ENCODE measurements around the gene RAB27A.
"Not testable (repeated sequence)": the region's sequence is repeated elsewhere in the genome, so short reads cannot be mapped to it uniquely, and the experiment has no call there.

RAB27A gene

DNA sequence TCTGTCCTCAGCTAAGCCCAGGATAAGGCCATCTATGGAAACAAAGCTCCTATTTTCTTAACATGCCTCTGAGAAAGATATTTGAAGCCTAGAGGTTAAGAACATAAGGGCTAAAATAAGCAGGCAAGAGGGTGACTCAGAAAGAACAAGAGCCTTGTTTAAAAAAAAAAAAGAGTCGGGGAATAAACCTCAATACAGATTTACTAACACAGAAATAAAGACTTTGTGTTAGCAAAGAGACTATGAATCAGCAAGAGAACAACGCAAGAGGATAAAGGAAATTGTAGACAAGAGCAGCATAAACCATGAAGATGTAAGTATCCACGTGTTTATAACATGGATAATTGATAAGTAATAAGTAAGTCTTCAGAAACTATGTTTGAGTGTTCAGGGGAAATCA lies 36.0 kb downstream of the RAB27A start:
- Histone ChIP-seq H3K9ac (no peak overlapping the region), H3K79me2 (no peaks in the 10 kb centered on the region), H3K4me3 (ENCODE audit: low read depth, low read length) (no peak overlapping the region), H3K4me2 (ENCODE audit: low read length) (no peak overlapping the region), H3K36me3 (ENCODE audit: control insufficient read depth, insufficient read depth, low read length) (no peaks in the 10 kb centered on the region), H3K4me1 (no peaks in the 10 kb centered on the region), H2AFZ (no peak overlapping the region), H3K27ac (no peak overlapping the region), H3K9me3 (ENCODE audit: control insufficient read depth, low read length) (no peaks in the 10 kb centered on the region), H3K27me3 (ENCODE audit: control insufficient read depth, insufficient read depth, low read length) (no peaks in the 10 kb centered on the region)
- TF ChIP-seq, protein P1, sequence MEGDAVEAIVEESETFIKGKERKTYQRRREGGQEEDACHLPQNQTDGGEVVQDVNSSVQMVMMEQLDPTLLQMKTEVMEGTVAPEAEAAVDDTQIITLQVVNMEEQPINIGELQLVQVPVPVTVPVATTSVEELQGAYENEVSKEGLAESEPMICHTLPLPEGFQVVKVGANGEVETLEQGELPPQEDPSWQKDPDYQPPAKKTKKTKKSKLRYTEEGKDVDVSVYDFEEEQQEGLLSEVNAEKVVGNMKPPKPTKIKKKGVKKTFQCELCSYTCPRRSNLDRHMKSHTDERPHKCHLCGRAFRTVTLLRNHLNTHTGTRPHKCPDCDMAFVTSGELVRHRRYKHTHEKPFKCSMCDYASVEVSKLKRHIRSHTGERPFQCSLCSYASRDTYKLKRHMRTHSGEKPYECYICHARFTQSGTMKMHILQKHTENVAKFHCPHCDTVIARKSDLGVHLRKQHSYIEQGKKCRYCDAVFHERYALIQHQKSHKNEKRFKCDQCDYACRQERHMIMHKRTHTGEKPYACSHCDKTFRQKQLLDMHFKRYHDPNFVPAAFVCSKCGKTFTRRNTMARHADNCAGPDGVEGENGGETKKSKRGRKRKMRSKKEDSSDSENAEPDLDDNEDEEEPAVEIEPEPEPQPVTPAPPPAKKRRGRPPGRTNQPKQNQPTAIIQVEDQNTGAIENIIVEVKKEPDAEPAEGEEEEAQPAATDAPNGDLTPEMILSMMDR (IDR thresholded peaks at IDR 0.05) = no peak

DNA sequence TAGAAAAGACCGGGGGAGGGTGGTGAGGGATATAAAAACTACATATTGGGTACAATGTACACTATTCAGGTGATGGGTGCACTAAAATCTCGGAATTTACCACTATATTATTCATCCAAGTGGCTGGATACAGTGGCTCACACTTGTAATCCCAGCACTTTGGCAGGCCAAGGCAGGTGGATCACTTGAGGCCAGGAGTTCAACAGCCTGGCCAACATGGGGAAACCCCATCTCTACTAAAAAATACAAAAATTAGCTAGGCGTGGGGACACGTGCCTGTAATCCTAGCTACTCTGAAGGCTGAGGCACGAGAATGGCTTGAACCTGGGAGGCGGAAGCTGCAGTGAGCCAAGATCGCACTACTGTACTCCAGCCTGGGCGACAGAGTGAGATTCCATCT lies 37.4 kb downstream of the RAB27A start:
- H2AFZ ChIP-seq; H3K4me2 ChIP-seq (ENCODE audit: low read length); H3K4me1 ChIP-seq; H3K79me2 ChIP-seq; H3K4me3 ChIP-seq (ENCODE audit: low read depth, low read length); H3K27me3 ChIP-seq (ENCODE audit: control insufficient read depth, insufficient read depth, low read length); H3K9ac ChIP-seq; H3K36me3 ChIP-seq (ENCODE audit: control insufficient read depth, insufficient read depth, low read length); H3K27ac ChIP-seq; H3K9me3 ChIP-seq (ENCODE audit: control insufficient read depth, low read length): not testable (repeated sequence)

DNA sequence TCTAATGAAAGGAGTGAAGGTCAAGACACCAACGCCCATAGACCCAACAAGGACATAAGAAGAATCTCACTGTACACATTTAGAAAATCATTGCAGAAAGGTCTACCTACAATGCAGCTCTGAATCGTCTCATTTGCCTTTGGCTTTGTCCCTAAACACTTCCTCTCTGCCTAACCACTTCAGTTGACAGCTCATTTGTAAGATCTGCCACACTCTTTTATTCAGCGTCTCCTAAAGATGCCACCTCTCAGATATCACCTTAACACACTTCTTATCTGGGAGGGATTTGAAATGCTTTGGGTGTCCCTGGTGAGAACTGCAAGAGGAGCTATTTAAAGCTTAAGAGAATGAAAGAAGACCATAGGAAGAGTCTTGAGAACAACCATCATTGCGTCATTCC lies 38.7 kb downstream of the RAB27A start:
- H3K9ac ChIP-seq = no peak overlapping the region

DNA sequence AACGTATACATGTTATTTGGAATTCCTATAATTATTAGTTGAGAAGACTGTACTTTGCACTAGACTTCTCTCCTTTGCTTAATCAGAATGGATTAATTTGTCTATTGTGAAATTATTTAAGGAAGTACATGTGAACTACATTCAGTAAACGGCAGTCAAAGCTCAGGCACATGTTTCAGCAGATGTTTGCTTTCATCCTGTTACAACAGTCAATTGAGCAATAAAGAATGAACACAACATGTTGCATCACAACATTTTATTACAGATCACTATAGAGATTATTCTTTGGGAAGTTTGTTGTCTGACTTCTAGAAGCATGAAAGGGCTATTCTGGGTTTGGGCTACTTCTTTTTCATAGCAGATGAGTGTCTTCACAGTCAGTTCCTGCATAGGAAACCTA lies 39.2 kb downstream of the RAB27A start:
- Histone ChIP-seq H2AFZ (no peak overlapping the region), H3K4me3 (ENCODE audit: low read depth, low read length) (no peak overlapping the region), H3K36me3 (ENCODE audit: control insufficient read depth, insufficient read depth, low read length) (no peaks in the 10 kb centered on the region), H3K79me2 (no peaks in the 10 kb centered on the region), H3K4me2 (ENCODE audit: low read length) (no peak overlapping the region), H3K27ac (no peak overlapping the region), H3K9me3 (ENCODE audit: control insufficient read depth, low read length) (no peaks in the 10 kb centered on the region), H3K4me1 (no peaks in the 10 kb centered on the region), H3K27me3 (ENCODE audit: control insufficient read depth, insufficient read depth, low read length) (no peaks in the 10 kb centered on the region), H3K9ac (no peak overlapping the region)
- TF ChIP-seq, protein P1 (IDR thresholded peaks at IDR 0.05) = no peak

More for the DNA sequence above, 38.7 kb downstream of the RAB27A start:
- H3K36me3 ChIP-seq (ENCODE audit: control insufficient read depth, insufficient read depth, low read length) = no peaks in the 10 kb centered on the region
- no peak overlapping the region for H2AFZ ChIP-seq
- TF ChIP-seq, protein P1 (IDR thresholded peaks at IDR 0.05) = no peak
- H3K27ac ChIP-seq = no peak overlapping the region
- H3K4me3 ChIP-seq (ENCODE audit: low read depth, low read length) = no peak overlapping the region
- no peaks in the 10 kb centered on the region for H3K4me1 ChIP-seq
- no peaks in the 10 kb centered on the region for H3K79me2 ChIP-seq
- H3K27me3 ChIP-seq (ENCODE audit: control insufficient read depth, insufficient read depth, low read length) = no peaks in the 10 kb centered on the region
- no peak overlapping the region for H3K4me2 ChIP-seq (ENCODE audit: low read length)
- H3K9me3 ChIP-seq (ENCODE audit: control insufficient read depth, low read length) = no peaks in the 10 kb centered on the region

DNA sequence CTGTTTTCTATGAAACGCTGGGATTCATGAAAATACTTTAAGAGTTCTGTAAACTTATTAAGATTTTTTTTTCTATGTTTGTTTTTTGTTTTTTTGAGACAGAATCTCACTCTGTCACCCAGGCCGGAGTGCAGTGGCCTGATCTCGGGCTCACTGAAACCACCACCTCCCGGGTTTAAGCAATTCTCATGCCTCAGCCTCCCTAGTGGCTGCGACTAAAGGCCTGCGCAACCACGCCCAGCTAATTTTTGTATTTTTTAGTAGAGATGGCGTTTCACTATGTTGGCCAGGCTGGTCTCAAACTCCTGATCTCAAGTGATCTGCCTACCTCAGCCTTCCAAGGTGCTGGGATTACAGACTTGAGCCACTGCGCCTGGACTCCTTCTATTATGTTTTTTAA lies 39.7 kb downstream of the RAB27A start:
- H3K4me1 ChIP-seq; H3K4me3 ChIP-seq (ENCODE audit: low read depth, low read length); H3K4me2 ChIP-seq (ENCODE audit: low read length); H3K9ac ChIP-seq; H3K27me3 ChIP-seq (ENCODE audit: control insufficient read depth, insufficient read depth, low read length); H3K9me3 ChIP-seq (ENCODE audit: control insufficient read depth, low read length); H2AFZ ChIP-seq; H3K79me2 ChIP-seq; H3K27ac ChIP-seq; H3K36me3 ChIP-seq (ENCODE audit: control insufficient read depth, insufficient read depth, low read length): not testable (repeated sequence)

DNA sequence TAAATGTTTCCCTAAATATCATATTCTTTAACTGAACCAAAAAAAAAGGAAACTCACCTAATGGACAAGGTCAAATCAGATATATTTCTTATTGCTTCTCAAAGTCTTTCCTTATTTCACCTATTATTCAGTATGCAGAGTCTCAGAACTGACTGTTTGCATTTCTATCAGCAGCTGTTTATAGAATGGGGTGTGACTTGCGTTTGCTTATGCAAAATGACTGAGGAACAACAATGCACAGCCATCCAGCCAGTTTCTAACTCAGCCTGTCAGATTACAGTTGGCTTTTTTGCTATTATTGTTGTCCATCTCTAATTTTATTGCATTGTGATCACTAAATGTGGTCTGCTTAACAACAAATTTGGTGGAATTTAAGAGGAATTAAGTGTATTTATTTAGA lies 40.7 kb downstream of the RAB27A start:
- Histone ChIP-seq H3K9ac (no peak overlapping the region), H3K27ac (no peak overlapping the region), H3K36me3 (ENCODE audit: control insufficient read depth, insufficient read depth, low read length) (no peaks in the 10 kb centered on the region), H3K9me3 (ENCODE audit: control insufficient read depth, low read length) (no peaks in the 10 kb centered on the region), H2AFZ (no peak overlapping the region), H3K4me2 (ENCODE audit: low read length) (no peak overlapping the region), H3K4me3 (ENCODE audit: low read depth, low read length) (no peak overlapping the region), H3K27me3 (ENCODE audit: control insufficient read depth, insufficient read depth, low read length) (no peaks in the 10 kb centered on the region), H3K79me2 (no peaks in the 10 kb centered on the region), H3K4me1 (no peaks in the 10 kb centered on the region)
- TF ChIP-seq, protein P1 (IDR thresholded peaks at IDR 0.05) = no peak
